RWPE2 (cell line): ENCODE measurements around the gene MPP4.

Experiments
- ATAC-seq: fragments of 200-7000 bp; cut with Tn5 transposase; 3 replicates; pipeline ENCODE4 v1.9.1; 2021; ENCODE audit warnings: low read depth
- DNase-seq: peaks from one replicate; pipeline ENCODE4 v3.0.0-alpha.2; 2020; ENCODE audit warnings: low spot score
- H3K27ac ChIP-seq: fragments of 450-650 bp; 2 replicates; pipeline ENCODE4 v1.5.1; 2017; ENCODE audit warnings: mild to moderate bottlenecking; ENCODE audit not compliant: poor library complexity, severe bottlenecking
- H3K27me3 ChIP-seq: fragments of 250-450 bp; sonication (Bioruptor Pico); 2 replicates; pipeline ENCODE4 v1.5.1; 2021; ENCODE audit warnings: mild to moderate bottlenecking, moderate library complexity; ENCODE audit not compliant: insufficient read depth, poor library complexity, severe bottlenecking
- H3K36me3 ChIP-seq: fragments of 250-450 bp; sonication (Bioruptor Pico); 2 replicates; pipeline ENCODE4 v1.5.1; 2020; ENCODE audit warnings: low read depth, mild to moderate bottlenecking, moderate library complexity
- H3K4me1 ChIP-seq: fragments of 250-450 bp; sonication (Bioruptor Pico); 2 replicates; pipeline ENCODE4 v1.5.1; 2021; ENCODE audit warnings: mild to moderate bottlenecking, moderate library complexity; ENCODE audit not compliant: insufficient read depth, poor library complexity, severe bottlenecking
- H3K4me3 ChIP-seq: fragments of 250-450 bp; sonication (Bioruptor Pico); 2 replicates; pipeline ENCODE4 v1.5.1; 2021; ENCODE audit warnings: mild to moderate bottlenecking, moderate library complexity; ENCODE audit not compliant: severe bottlenecking
- H3K9me3 ChIP-seq: fragments of 250-450 bp; sonication (Bioruptor Pico); 2 replicates; pipeline ENCODE4 v1.5.1; 2021; ENCODE audit warnings: mild to moderate bottlenecking, moderate library complexity; ENCODE audit not compliant: severe bottlenecking
- TF ChIP-seq, protein P1 (sequence below): fragments of 450-650 bp; IDR thresholded peaks from one replicate; pipeline ENCODE4 v1.5.1; 2017; ENCODE audit warnings: mild to moderate bottlenecking, moderate library complexity; ENCODE audit not compliant: poor library complexity, severe bottlenecking

MPP4 gene

DNA sequence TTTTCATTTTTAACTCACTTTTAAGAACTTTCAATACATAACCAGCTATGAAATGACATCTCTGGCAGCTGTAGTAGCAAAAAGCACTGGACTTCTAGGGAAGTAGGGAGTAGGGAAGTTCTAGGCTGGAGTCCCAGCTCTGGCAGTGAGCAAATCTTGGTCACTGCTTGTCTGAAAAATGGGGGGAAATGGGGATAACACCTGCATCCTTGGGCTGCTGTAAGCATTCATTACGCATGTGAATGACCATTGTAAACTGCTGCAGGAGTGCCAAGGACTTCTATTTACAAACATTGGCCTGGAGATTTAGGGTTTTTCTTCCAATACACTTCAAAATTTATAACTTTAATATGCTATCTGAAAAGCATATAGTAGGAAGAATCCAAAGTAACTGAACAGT, 972 bp upstream of the MPP4 start:
- DNase-seq (no peak), ATAC-seq (no peak)
- TF ChIP-seq, protein P1, sequence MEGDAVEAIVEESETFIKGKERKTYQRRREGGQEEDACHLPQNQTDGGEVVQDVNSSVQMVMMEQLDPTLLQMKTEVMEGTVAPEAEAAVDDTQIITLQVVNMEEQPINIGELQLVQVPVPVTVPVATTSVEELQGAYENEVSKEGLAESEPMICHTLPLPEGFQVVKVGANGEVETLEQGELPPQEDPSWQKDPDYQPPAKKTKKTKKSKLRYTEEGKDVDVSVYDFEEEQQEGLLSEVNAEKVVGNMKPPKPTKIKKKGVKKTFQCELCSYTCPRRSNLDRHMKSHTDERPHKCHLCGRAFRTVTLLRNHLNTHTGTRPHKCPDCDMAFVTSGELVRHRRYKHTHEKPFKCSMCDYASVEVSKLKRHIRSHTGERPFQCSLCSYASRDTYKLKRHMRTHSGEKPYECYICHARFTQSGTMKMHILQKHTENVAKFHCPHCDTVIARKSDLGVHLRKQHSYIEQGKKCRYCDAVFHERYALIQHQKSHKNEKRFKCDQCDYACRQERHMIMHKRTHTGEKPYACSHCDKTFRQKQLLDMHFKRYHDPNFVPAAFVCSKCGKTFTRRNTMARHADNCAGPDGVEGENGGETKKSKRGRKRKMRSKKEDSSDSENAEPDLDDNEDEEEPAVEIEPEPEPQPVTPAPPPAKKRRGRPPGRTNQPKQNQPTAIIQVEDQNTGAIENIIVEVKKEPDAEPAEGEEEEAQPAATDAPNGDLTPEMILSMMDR: no peak
- Histone ChIP-seq H3K36me3 (peaks cover 21% of the 10 kb centered on the region), H3K4me1 (peaks cover 35% of the 10 kb centered on the region), H3K27ac (peak overlapping the region; percentile 78), H3K9me3 (no peaks in the 10 kb centered on the region), H3K27me3 (no peaks in the 10 kb centered on the region), H3K4me3 (no peak overlapping the region)

DNA sequence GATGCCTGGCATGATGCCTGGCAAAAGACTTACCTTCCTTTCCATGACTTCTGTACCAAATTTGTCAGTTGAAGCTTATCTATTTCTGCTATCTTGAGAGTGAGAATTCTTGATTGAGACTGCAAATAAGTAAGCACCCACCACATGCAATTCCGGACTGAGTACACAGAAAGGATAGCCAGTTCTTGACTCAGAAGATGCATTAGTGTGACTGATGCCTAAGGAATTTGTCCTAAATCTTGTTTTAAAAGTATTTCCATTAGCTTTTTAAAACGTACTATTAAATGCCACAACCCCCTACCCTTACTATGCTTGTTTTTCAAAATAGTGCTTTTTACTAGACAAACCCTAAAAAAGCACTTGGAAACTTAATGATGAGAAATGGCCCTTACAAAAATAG, 545 bp downstream of the MPP4 start:
- Histone ChIP-seq H3K9me3 (no peaks in the 10 kb centered on the region), H3K4me1 (peaks cover 35% of the 10 kb centered on the region), H3K27me3 (no peaks in the 10 kb centered on the region), H3K36me3 (peaks cover 6% of the 10 kb centered on the region), H3K4me3 (no peak overlapping the region), H3K27ac (peak overlapping the region; percentile 78)
- no peak for DNase-seq
- peak; percentile 79 for ATAC-seq
- TF ChIP-seq, protein P1: no peak

DNA sequence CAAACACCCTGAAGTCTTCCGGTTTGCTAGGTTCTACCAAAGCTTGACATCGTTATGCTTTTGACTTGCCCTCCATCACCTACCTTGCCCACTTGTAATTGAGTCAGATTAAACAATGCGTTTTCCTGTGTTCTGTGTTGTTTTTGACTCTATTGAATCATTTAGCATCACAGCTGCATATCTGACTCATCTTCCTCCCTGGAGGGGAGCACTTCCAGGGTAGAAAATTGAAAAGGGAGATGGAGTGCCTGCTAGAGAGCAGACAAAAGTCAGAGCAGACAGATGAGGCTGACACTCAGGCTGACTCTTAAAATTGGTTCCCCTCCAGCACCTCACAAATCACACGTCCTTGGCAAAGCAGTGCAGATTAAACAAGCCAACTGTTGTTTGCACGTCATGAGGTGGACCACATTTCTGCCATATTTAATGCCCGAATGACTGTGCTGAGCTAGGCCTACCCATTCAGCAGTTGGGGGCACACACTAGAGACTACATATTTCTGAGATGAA, 2.2 kb downstream of the MPP4 start:
- Histone ChIP-seq H3K4me1 (peaks cover 35% of the 10 kb centered on the region), H3K4me3 (no peak overlapping the region), H3K36me3 (0 out of 2 replicates have a peak, but pooled peaks cover 3% of the 10 kb centered on the region), H3K27ac (peak overlapping the region; percentile 78), H3K9me3 (no peaks in the 10 kb centered on the region), H3K27me3 (no peaks in the 10 kb centered on the region)
- TF ChIP-seq, protein P1: no peak
- ATAC-seq (peak; percentile 78), DNase-seq (no peak)

DNA sequence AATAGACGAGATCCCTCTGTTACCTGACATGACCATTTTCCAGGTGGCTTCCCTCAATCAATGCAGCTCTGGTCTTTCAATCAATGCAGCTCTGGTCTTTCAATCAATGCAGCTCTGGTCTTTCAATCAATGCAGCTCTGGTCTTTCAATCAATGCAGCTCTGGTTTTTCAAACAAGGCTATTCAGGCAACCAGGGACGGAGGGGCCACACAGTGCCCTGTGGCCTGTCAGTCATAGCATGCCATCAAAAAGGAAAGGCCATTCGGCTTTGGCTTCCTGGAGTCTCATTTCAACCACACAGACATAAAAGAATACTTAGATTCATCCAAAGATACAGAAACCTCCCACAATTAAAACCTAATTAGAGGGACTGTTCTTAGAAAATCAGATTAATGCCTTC, 13.3 kb downstream of the MPP4 start:
- H3K27ac ChIP-seq: no peak overlapping the region
- no peaks in the 10 kb centered on the region for H3K9me3 ChIP-seq
- no peak for DNase-seq
- H3K36me3 ChIP-seq: no peaks in the 10 kb centered on the region
- no peaks in the 10 kb centered on the region for H3K4me1 ChIP-seq
- H3K4me3 ChIP-seq: no peak overlapping the region
- no peak for ATAC-seq
- TF ChIP-seq, protein P1: no peak
- no peaks in the 10 kb centered on the region for H3K27me3 ChIP-seq

DNA sequence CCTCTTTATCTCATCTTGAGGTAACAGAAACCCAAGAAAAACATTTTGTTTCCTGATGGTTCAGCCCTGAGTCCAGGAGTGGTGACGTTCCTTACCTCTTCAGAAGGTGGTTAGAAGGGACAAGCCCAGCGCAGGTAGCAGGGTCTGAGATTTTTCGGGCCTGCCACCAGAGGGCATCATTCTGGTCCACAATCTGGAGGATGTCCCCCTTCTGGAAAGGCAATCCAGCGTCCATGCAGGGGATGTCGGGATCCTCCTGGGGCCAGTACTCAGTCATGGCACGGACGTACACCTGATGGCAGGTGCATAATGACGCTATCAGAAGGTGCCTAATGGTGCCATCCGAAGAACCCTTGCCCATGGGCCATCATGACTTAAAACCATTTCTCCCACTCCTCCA, 17.7 kb downstream of the MPP4 start:
- no peaks in the 10 kb centered on the region for H3K36me3 ChIP-seq
- H3K4me3 ChIP-seq: no peak overlapping the region
- TF ChIP-seq, protein P1: peak; percentile 41
- no peaks in the 10 kb centered on the region for H3K9me3 ChIP-seq
- H3K4me1 ChIP-seq: no peaks in the 10 kb centered on the region
- DNase-seq: no peak
- H3K27ac ChIP-seq: no peak overlapping the region
- no peaks in the 10 kb centered on the region for H3K27me3 ChIP-seq
- ATAC-seq: peak; percentile 46
